ENCODE measurements around the gene TBC1D17.

DNA sequence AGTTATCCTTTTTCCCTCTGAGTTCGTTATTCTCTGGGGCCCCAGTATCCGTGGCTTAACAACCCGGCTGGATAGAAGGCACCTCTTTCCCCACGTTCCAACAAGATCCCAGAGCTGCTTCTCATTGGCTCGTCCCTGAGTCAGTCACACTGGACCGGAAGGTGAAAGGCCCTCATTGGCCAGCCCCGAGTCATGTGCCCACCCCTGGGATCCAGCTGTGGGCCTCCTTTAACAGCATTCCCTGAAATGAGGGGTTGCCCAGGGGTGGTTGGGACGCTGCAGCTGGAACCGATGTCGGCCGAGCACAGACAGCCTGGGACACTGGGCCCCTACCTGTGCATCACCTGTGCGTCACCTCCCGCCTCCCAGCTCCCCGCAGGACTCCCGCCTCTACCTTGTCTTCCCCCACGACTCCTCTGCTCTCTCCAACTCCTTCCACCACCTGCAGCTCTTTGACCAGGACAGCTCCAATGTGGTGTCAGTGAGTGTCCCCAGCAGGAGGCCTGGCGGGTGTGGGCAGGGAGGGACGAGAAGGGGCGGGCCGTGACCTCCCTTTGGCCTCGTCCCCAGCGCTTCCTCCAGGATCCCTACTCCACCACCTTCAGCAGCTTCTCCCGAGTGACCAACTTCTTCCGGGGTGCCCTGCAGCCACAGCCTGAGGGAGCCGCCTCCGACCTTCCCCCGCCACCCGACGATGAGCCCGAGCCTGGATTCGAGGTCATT, 4.3 kb downstream of the TBC1D17 start:
- no peak for TF ChIP-seq POLR2A (IDR thresholded peaks at IDR 0.05)
- TF ChIP-seq, protein P1, sequence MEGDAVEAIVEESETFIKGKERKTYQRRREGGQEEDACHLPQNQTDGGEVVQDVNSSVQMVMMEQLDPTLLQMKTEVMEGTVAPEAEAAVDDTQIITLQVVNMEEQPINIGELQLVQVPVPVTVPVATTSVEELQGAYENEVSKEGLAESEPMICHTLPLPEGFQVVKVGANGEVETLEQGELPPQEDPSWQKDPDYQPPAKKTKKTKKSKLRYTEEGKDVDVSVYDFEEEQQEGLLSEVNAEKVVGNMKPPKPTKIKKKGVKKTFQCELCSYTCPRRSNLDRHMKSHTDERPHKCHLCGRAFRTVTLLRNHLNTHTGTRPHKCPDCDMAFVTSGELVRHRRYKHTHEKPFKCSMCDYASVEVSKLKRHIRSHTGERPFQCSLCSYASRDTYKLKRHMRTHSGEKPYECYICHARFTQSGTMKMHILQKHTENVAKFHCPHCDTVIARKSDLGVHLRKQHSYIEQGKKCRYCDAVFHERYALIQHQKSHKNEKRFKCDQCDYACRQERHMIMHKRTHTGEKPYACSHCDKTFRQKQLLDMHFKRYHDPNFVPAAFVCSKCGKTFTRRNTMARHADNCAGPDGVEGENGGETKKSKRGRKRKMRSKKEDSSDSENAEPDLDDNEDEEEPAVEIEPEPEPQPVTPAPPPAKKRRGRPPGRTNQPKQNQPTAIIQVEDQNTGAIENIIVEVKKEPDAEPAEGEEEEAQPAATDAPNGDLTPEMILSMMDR (IDR thresholded peaks at IDR 0.05), result no peak
